OCI-LY3 (cell line): Measurements from ENCODE around the gene CALD1.

ENCODE experiments used
- H2AFZ ChIP-seq: fragments of 200-600, 300-600 bp; shearing (Covaris generic); 2 replicates; pipeline ENCODE4 v1.6.0; 2014; ENCODE audit warnings: antibody characterized with exemption, low read depth, low read length
- H3K27ac ChIP-seq: fragments of 200-600, 300-600 bp; sonication (generic); 2 replicates; pipeline ENCODE4 v1.5.1; 2014; ENCODE audit warnings: mild to moderate bottlenecking, low read length, moderate library complexity, mixed read lengths
- H3K27me3 ChIP-seq: fragments of 200-600, 300-600 bp; sonication (generic); 2 replicates; pipeline ENCODE4 v1.6.1; 2014; ENCODE audit warnings: low read depth, low read length, mixed read lengths
- H3K36me3 ChIP-seq: fragments of 200-600, 300-600 bp; sonication (generic); replicated peaks from 2 replicates; pipeline ENCODE3; 2014; ENCODE audit warnings: low read depth, low read length, mixed read lengths
- H3K4me1 ChIP-seq: fragments of 300-600, 200-600 bp; sonication (generic); 2 replicates; pipeline ENCODE4 v1.6.1; 2014; ENCODE audit warnings: low read length, mixed read lengths
- H3K4me2 ChIP-seq: fragments of 200-600, 300-600 bp; sonication (generic); 2 replicates; pipeline ENCODE4 v1.6.1; 2014; ENCODE audit warnings: low read length, mixed read lengths
- H3K4me3 ChIP-seq: fragments of 300-600, 200-600 bp; sonication (generic); 2 replicates; pipeline ENCODE4 v1.5.1; 2014; ENCODE audit warnings: antibody characterized with exemption, mild to moderate bottlenecking, low read length, moderate library complexity
- H3K79me2 ChIP-seq: fragments of 300-600, 200-600 bp; shearing (Covaris generic); 2 replicates; pipeline ENCODE4 v1.6.1; 2014; ENCODE audit warnings: mild to moderate bottlenecking, low read length, mixed read lengths
- H3K9ac ChIP-seq: fragments of 300-600, 200-600 bp; shearing (Covaris generic); 2 replicates; pipeline ENCODE4 v1.6.0; 2014; ENCODE audit warnings: mild to moderate bottlenecking, low read length, moderate library complexity
- H3K9me3 ChIP-seq: fragments of 200-600, 300-600 bp; shearing (Covaris generic); 2 replicates; pipeline ENCODE4 v1.6.1; 2014; ENCODE audit warnings: low read length, mixed read lengths; ENCODE audit not compliant: insufficient read depth
- H4K20me1 ChIP-seq: fragments of 200-600, 300-600 bp; sonication (generic); 2 replicates; pipeline ENCODE4 v1.6.1; 2016; ENCODE audit warnings: low read length, mixed read lengths; ENCODE audit not compliant: insufficient read depth
- CTCF ChIP-seq: fragments of 200-600, 300-600 bp; sonication (generic); IDR thresholded peaks from 2 replicates; pipeline ENCODE4 v1.5.1; 2014; ENCODE audit warnings: antibody characterized with exemption, low read length, low read depth
- EZH2phosphoT487 ChIP-seq: fragments of 200-600 bp; shearing (Covaris generic); IDR thresholded peaks from 2 replicates; pipeline ENCODE4 v1.6.1; 2018; ENCODE audit warnings: antibody characterized with exemption, mixed run types, low read depth

Gene CALD1

GRCh38 chr7:134933460-134934068, 154.1 kb downstream of the CALD1 start:
- Histone ChIP-seq H3K27ac (no peak overlapping the region), H3K4me1 (peaks cover 19% of the 10 kb centered on the region), H3K27me3 (peaks cover 29% of the 10 kb centered on the region; the same call in 1 of the 2 replicates), H3K9me3 (no peaks in the 10 kb centered on the region), H3K36me3 (no peaks in the 10 kb centered on the region), H2AFZ (peak overlapping the region; percentile 11; the same call in 1 of the 2 replicates), H3K9ac (no peak overlapping the region), H4K20me1 (no peaks in the 10 kb centered on the region), H3K4me3 (peak overlapping the region; percentile 64), H3K4me2 (peak overlapping the region; percentile 86), H3K79me2 (no peaks in the 10 kb centered on the region)
- TF ChIP-seq EZH2phosphoT487 (no peak), CTCF (no peak)

- Histone ChIP-seq H3K9me3 (no peaks in the 10 kb centered on the region), H2AFZ (no peak overlapping the region), H3K4me3 (no peak overlapping the region), H3K36me3 (no peaks in the 10 kb centered on the region), H3K27me3 (peaks cover 33% of the 10 kb centered on the region), H3K79me2 (no peaks in the 10 kb centered on the region), H3K4me2 (no peak overlapping the region), H3K4me1 (peaks cover 19% of the 10 kb centered on the region), H3K9ac (no peak overlapping the region), H3K27ac (no peak overlapping the region), H4K20me1 (no peaks in the 10 kb centered on the region)
- TF ChIP-seq EZH2phosphoT487 (no peak), CTCF (no peak)
These were observed 156.3 kb downstream of the CALD1 start for GRCh38 chr7:134935701-134936100.

GRCh38 chr7:134936893-134937510, 157.6 kb downstream of the CALD1 start:
- Histone ChIP-seq H4K20me1 (no peaks in the 10 kb centered on the region), H3K4me2 (no peak overlapping the region), H3K9ac (no peak overlapping the region), H3K4me3 (no peak overlapping the region), H3K36me3 (no peaks in the 10 kb centered on the region), H3K4me1 (peaks cover 19% of the 10 kb centered on the region), H2AFZ (no peak overlapping the region), H3K9me3 (no peaks in the 10 kb centered on the region), H3K27ac (no peak overlapping the region), H3K27me3 (peaks cover 34% of the 10 kb centered on the region), H3K79me2 (no peaks in the 10 kb centered on the region)
- no peak for TF ChIP-seq EZH2phosphoT487
- no peak for TF ChIP-seq CTCF

- Histone ChIP-seq H3K9ac (no peak overlapping the region), H3K4me3 (no peak overlapping the region), H3K4me1 (peaks cover 10% of the 10 kb centered on the region), H3K9me3 (no peaks in the 10 kb centered on the region), H3K4me2 (no peak overlapping the region), H3K27me3 (peaks cover 34% of the 10 kb centered on the region), H3K79me2 (no peaks in the 10 kb centered on the region), H4K20me1 (no peaks in the 10 kb centered on the region), H3K27ac (no peak overlapping the region), H3K36me3 (no peaks in the 10 kb centered on the region), H2AFZ (no peak overlapping the region)
- TF ChIP-seq CTCF (no peak), EZH2phosphoT487 (no peak)
These were observed 158.7 kb downstream of the CALD1 start for GRCh38 chr7:134938141-134938540.
